ENCODE measurements around the gene NRXN3.

DNA sequence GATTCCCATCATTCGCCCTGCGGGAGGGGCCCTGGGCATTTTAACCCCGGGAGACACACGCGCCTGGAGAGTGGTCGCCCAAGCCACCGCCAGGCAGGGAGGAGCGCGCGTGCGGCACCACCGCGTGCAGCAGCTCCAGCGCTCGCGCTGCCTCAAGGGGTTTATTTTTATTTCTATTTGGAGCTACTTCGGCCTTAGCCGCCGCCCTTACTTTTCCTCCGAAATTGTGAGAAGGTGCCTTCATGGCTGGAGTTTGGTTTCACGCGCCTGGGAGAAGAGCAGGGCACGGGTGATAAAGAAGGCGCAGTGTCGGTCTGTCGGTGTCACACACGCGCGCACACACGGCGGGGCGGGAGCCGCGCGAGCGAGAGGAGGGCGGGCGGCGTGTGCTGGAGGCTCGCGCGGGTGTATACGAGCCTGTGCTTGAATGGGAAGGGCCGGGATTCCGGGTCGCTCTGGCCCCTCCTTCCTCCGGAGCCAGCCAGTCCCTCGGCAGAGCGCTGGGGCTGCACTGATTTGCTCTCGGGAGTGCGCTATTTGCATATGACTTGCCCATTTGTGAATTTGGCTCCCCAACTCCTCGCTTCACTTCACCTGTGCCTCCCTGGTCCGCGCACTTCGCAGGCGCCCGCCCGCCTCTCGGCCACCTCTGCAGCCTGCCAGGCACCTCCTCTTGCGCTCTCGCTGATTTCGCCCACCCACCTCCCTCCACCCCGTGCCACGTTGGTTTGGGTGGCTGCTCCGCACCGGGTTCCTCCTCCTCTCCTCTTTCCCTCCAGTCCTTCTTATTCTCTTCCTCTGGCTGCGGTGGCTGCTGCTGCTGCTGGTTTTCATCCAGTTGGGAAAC lies 1108.8 kb downstream of the NRXN3 start:
- TF ChIP-seq, protein P1, sequence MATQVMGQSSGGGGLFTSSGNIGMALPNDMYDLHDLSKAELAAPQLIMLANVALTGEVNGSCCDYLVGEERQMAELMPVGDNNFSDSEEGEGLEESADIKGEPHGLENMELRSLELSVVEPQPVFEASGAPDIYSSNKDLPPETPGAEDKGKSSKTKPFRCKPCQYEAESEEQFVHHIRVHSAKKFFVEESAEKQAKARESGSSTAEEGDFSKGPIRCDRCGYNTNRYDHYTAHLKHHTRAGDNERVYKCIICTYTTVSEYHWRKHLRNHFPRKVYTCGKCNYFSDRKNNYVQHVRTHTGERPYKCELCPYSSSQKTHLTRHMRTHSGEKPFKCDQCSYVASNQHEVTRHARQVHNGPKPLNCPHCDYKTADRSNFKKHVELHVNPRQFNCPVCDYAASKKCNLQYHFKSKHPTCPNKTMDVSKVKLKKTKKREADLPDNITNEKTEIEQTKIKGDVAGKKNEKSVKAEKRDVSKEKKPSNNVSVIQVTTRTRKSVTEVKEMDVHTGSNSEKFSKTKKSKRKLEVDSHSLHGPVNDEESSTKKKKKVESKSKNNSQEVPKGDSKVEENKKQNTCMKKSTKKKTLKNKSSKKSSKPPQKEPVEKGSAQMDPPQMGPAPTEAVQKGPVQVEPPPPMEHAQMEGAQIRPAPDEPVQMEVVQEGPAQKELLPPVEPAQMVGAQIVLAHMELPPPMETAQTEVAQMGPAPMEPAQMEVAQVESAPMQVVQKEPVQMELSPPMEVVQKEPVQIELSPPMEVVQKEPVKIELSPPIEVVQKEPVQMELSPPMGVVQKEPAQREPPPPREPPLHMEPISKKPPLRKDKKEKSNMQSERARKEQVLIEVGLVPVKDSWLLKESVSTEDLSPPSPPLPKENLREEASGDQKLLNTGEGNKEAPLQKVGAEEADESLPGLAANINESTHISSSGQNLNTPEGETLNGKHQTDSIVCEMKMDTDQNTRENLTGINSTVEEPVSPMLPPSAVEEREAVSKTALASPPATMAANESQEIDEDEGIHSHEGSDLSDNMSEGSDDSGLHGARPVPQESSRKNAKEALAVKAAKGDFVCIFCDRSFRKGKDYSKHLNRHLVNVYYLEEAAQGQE (IDR thresholded peaks at IDR 0.05; ENCODE audit: borderline replicate concordance) = peak; percentile 68
- TF ChIP-seq, protein P2, sequence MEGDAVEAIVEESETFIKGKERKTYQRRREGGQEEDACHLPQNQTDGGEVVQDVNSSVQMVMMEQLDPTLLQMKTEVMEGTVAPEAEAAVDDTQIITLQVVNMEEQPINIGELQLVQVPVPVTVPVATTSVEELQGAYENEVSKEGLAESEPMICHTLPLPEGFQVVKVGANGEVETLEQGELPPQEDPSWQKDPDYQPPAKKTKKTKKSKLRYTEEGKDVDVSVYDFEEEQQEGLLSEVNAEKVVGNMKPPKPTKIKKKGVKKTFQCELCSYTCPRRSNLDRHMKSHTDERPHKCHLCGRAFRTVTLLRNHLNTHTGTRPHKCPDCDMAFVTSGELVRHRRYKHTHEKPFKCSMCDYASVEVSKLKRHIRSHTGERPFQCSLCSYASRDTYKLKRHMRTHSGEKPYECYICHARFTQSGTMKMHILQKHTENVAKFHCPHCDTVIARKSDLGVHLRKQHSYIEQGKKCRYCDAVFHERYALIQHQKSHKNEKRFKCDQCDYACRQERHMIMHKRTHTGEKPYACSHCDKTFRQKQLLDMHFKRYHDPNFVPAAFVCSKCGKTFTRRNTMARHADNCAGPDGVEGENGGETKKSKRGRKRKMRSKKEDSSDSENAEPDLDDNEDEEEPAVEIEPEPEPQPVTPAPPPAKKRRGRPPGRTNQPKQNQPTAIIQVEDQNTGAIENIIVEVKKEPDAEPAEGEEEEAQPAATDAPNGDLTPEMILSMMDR (IDR thresholded peaks at IDR 0.05; ENCODE audit: poor library complexity, severe bottlenecking) = no peak
- TF ChIP-seq POLR2AphosphoS5 (IDR thresholded peaks at IDR 0.05) = peak; percentile 66
